ENCODE results near the gene BANP. TPM values are rescaled to one million over a fixed set of nuclear protein-coding genes. Genes with fewer than 3 reads are reported as not detected.
"Not testable (repeated sequence)": the region's sequence is repeated elsewhere in the genome, so short reads cannot be mapped to it uniquely, and the experiment has no call there.

The BANP gene
- total and polyA plus RNA-seq, 3 donors from 2014 or later: 25.3 to 60.2 (median 55.9) TPM

GRCh38 chr16:88120812-88121211 lies 169.6 kb downstream of the BANP start:
- TF ChIP-seq POLR2A (IDR thresholded peaks at IDR 0.05) (no peak), CTCF (IDR thresholded peaks at IDR 0.05) (no peak)
- 94 to 97% methylated on average over 12 to 14 of the region's 18 CpGs for WGBS, 2 donors
- Histone ChIP-seq H3K4me1 (no peaks in the 10 kb centered on the region), H3K27me3 (no peaks in the 10 kb centered on the region), H3K4me3 (no peak overlapping the region), H3K27ac (no peak overlapping the region), H3K36me3 (ENCODE audit: low read depth, missing control alignments) (no peaks in the 10 kb centered on the region), H3K9me3 (no peaks in the 10 kb centered on the region)
- intact Hi-C loops (cut with DNase I; ENCODE audit: low total_unique reads): no loop called here
- DNase-seq: no peak

- H3K4me1 ChIP-seq; H3K27me3 ChIP-seq; H3K4me3 ChIP-seq; intact Hi-C loops (cut with DNase I; ENCODE audit: low total_unique reads); H3K9me3 ChIP-seq; DNase-seq; H3K27ac ChIP-seq; H3K36me3 ChIP-seq (ENCODE audit: low read depth, missing control alignments): not testable (repeated sequence)
- 41 to 62% methylated on average over 11 of the region's 11 CpGs for WGBS, 2 donors
These were observed 170.2 kb downstream of the BANP start for GRCh38 chr16:88121391-88121790.

GRCh38 chr16:88121886-88122580 lies 170.8 kb downstream of the BANP start:
- WGBS, 2 donors: 93 to 95% methylated on average over 38 to 42 of the region's 42 CpGs
- H3K27ac ChIP-seq: no peak overlapping the region
- intact Hi-C loops (cut with DNase I; ENCODE audit: low total_unique reads): no loop called here
- H3K27me3 ChIP-seq: no peaks in the 10 kb centered on the region
- no peaks in the 10 kb centered on the region for H3K4me1 ChIP-seq
- no peak overlapping the region for H3K4me3 ChIP-seq
- no peaks in the 10 kb centered on the region for H3K36me3 ChIP-seq (ENCODE audit: low read depth, missing control alignments)
- TF ChIP-seq POLR2A (IDR thresholded peaks at IDR 0.05) (no peak), CTCF (IDR thresholded peaks at IDR 0.05) (no peak)
- DNase-seq: no peak
- H3K9me3 ChIP-seq: no peaks in the 10 kb centered on the region

Small RNAs within 50 kb of the gene (small RNA-seq; reads per million reads assigned to genes)
- 0 reads per million in 2 donors for gene AC127455.1

Other genes with a start within 250 kb of the BANP start
- gene KLHDC4, start 185.4 kb upstream of the BANP start, total RNA-seq: 100 to 1,000 TPM in 1 of 2 donors, 10 to 100 TPM in 1; 79.2 to 130 TPM
- gene KLHDC4, start 185.4 kb upstream of the BANP start, polyA plus RNA-seq (ENCODE audit: insufficient read depth, low read depth, low replicate concordance): 60.6 TPM
- gene SLC7A5, start 81.9 kb upstream of the BANP start, total RNA-seq: 100 to 1,000 TPM; 263 to 290 TPM
- gene SLC7A5, start 81.9 kb upstream of the BANP start, polyA plus RNA-seq (ENCODE audit: insufficient read depth, low read depth, low replicate concordance): 179 TPM
- not detected for gene CA5A, start 14.9 kb upstream of the BANP start, total RNA-seq
- not detected for gene CA5A, start 14.9 kb upstream of the BANP start, polyA plus RNA-seq (ENCODE audit: insufficient read depth, low read depth, low replicate concordance)